Psoas muscle (tissue), 8 donors: ENCODE data around the gene ACACA. TPM values are rescaled to one million over a fixed set of nuclear protein-coding genes. Genes with fewer than 3 reads are reported as not detected.

Experiments
- ATAC-seq, 4 donors: fragments of 200-7000 bp; cut with Tn5 transposase; one replicate each; pipeline ENCODE4 v1.9.1; 2020; ENCODE audit warnings: moderate library complexity in 3 of 4, mild to moderate bottlenecking in 2 of 4
- DNase-seq, 2 donors: peaks; one replicate each; pipeline ENCODE4 v3.0.0-alpha.2; 2020
- H3K27ac ChIP-seq: fragments of 200-600 bp; one replicate; pipeline ENCODE4 v1.8.0; 2022
- H3K27me3 ChIP-seq, 3 donors: fragments of 200-600 bp in 1 of 3; one replicate each; pipeline versions ENCODE4 v1.6.1 to v1.8.0; 2013 to 2022; ENCODE audit warnings: low read length in 2 of 3, mild to moderate bottlenecking in 2 of 3, moderate library complexity in 1 of 3; ENCODE audit not compliant: insufficient read depth in 3 of 3
- H3K36me3 ChIP-seq, 2 donors: fragments of 200-600 bp in 1 of 2; one replicate each; pipeline versions ENCODE4 v1.6.1 to v1.8.0; 2013 to 2022; ENCODE audit warnings: low read depth in 1 of 2, mild to moderate bottlenecking in 1 of 2, moderate library complexity in 1 of 2; ENCODE audit not compliant: insufficient read depth in 1 of 2
- H3K4me1 ChIP-seq: fragments of 200-600 bp; one replicate; pipeline ENCODE4 v1.8.0; 2022
- H3K4me3 ChIP-seq: fragments of 200-600 bp; one replicate; pipeline ENCODE4 v1.8.0; 2022; ENCODE audit warnings: mild to moderate bottlenecking
- H3K9me3 ChIP-seq: fragments of 200-600 bp; one replicate; pipeline ENCODE4 v1.8.0; 2022
- CTCF ChIP-seq: fragments of 200-600 bp; IDR thresholded peaks from one replicate; pipeline ENCODE4 v1.8.0; 2022; ENCODE audit warnings: antibody characterized with exemption
- WGBS, 3 donors: extraction: QIAGEN DNeasy Blood & Tissue Kit; methylation state at CpG; one replicate each; pipeline versions ENCODE4 v1.1.6 to v1.1.7; 2013; 5-methylcytosine and 5-hydroxymethylcytosine counted together
- intact Hi-C, 2 donors: fragments of 100-400 bp; cut with DNase I; formaldehyde crosslinking; loops; one replicate each; pipeline versions ENCODE4 v1.11.0 to v1.14.2; 2022
- polyA plus RNA-seq, 3 donors: library from polyadenylated mRNA; stranded (reverse); fragments of 200-250 nt; gene quantifications; one replicate each; pipeline ENCODE4 v1.2.3, GENCODE V29; 2013
- total RNA-seq, 4 donors: library from RNA; stranded (reverse); fragmentation: NEBNext Ultra II Directional in 2 of 4; extraction: Animal tissue kit (Norgen Biotek cat#: 25700) in 2 of 4; gene quantifications; one replicate each; pipeline versions ENCODE4 v1.2.1 to v1.2.4, GENCODE V29; 2021 to 2023
- donor health status: healthy with polysubstance abuse.
- donor health status: DM: no; HTN: no; CAD: no; lungs with moderate emphysema.
- donor health status: Bipolar disorder and iron deficiency.
- donor health status: healthy.
- donor health status: DM: yes; HTN: yes; CAD: no.
- donor health status: DM: no; HTN: no; CAD: no.
- donor health status: DM: no; HTN: no; CAD: no.
- donor health status: DM: yes; HTN: yes; CAD: no.

Gene ACACA
- total and polyA plus RNA-seq, 7 donors, result 7.2 to 42.6 (median 21.5) TPM

GRCh38 chr17:37179893-37180292, 226.7 kb downstream of the ACACA start:
- H3K36me3 ChIP-seq, result peaks cover 8 to 81% of the 10 kb centered on the region in 2 donors

GRCh38 chr17:37177254-37177870, 229.3 kb downstream of the ACACA start:
- 61 to 74% (median 62%) methylated on average over 5 of the region's 5 CpGs for WGBS, 3 donors
- Histone ChIP-seq H3K27me3 (no peaks in the 10 kb centered on the region), H3K4me3 (no peak overlapping the region), H3K9me3 (no peaks in the 10 kb centered on the region), H3K4me1 (no peaks in the 10 kb centered on the region), H3K27ac (no peak overlapping the region), H3K36me3 (peaks cover 8 to 76% of the 10 kb centered on the region in 2 donors)
- intact Hi-C loops, result no loop called here
- ATAC-seq (no peak), DNase-seq (no peak)
- TF ChIP-seq CTCF, result no peak

More at GRCh38 chr17:37179893-37180292, 226.7 kb downstream of the ACACA start:
- Histone ChIP-seq H3K27ac (no peak overlapping the region), H3K27me3 (no peaks in the 10 kb centered on the region), H3K4me3 (no peak overlapping the region), H3K4me1 (no peaks in the 10 kb centered on the region), H3K9me3 (no peaks in the 10 kb centered on the region)
- no peak for TF ChIP-seq CTCF
- no peak for ATAC-seq
- intact Hi-C loops, result no loop called here
- DNase-seq, result no peak
- 95 to 99% (median 96%) methylated on average over 1 of the region's 1 CpG for WGBS, 3 donors

GRCh38 chr17:37176723-37177122, 229.9 kb downstream of the ACACA start:
- TF ChIP-seq CTCF, result no peak
- Histone ChIP-seq H3K4me1 (no peaks in the 10 kb centered on the region), H3K27me3 (no peaks in the 10 kb centered on the region), H3K9me3 (no peaks in the 10 kb centered on the region), H3K27ac (no peak overlapping the region), H3K4me3 (no peak overlapping the region), H3K36me3 (peaks cover 8 to 75% of the 10 kb centered on the region in 2 donors)
- DNase-seq (no peak), ATAC-seq (no peak)
- intact Hi-C loops, result no loop called here

DNA sequence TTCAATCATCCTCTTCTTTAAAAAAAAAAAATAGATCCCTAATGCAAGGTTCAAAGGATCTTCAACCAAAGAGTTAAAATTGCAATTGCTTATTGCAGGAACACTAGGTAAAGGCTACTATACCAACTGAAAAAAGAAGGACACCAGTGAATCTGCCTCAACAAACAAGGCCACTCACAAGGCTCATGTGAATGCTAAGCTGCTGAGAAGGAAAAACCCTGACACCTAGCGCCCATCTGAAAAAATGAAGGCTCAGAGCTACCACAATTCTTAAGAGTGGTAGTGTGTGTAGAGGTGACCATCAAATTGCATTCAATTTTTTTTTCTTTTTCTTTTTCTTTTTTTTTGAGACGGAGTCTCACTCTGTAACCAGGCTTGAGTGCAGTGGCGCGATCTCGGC, 232.4 kb downstream of the ACACA start:
- Histone ChIP-seq H3K36me3 (peaks cover 8 to 53% of the 10 kb centered on the region in 2 donors), H3K4me3 (no peak overlapping the region), H3K27me3 (no peaks in the 10 kb centered on the region), H3K4me1 (no peaks in the 10 kb centered on the region), H3K9me3 (no peaks in the 10 kb centered on the region), H3K27ac (no peak overlapping the region)
- WGBS, 3 donors, result 94 to 98% (median 96%) methylated on average over 5 of the region's 5 CpGs
- DNase-seq (no peak), ATAC-seq (no peak)
- TF ChIP-seq CTCF, result no peak
- intact Hi-C loops, result no loop called here

DNA sequence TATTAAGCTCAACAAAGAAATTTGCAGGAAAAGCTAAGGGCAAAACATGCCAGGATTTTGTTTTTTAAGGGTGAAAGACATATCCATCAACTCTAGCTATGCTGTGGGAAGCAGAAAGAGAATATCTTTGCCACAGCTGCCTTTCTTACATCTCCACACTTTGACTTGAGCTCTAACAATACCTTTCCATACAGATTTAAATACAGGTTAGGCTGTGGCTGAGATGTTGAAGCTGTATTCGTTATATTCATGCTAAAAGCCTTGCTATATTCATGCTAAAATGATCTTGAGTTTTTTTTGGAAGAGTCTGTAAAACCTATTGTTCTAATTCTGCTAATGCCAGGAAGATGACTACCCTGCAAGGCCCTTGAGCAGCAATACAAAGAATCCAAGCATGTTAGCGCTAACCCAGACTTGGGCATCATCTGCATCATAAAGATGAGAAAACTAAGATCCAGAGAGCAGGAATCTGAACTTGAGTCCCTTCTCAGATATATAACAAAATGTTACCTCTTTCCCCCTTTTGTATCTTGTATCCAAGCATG, 235.7 kb downstream of the ACACA start:
- Histone ChIP-seq H3K36me3 (peaks cover 0 to 22% of the 10 kb centered on the region in 2 donors), H3K27ac (no peak overlapping the region), H3K4me3 (no peak overlapping the region), H3K4me1 (no peaks in the 10 kb centered on the region), H3K27me3 (no peaks in the 10 kb centered on the region), H3K9me3 (no peaks in the 10 kb centered on the region)
- intact Hi-C loops, result no loop called here
- TF ChIP-seq CTCF, result no peak
- ATAC-seq (no peak), DNase-seq (no peak)
- WGBS, 3 donors, result 77 to 82% (median 81%) methylated on average over 2 of the region's 2 CpGs
